GM12872 (cell line): ENCODE results near the gene AEBP2.

ENCODE experiments used
- TF ChIP-seq, protein P1 (sequence below): IDR thresholded peaks from 3 replicates; pipeline ENCODE4 v1.5.1; 2011; ENCODE audit warnings: low read depth, mild to moderate bottlenecking, low read length, moderate library complexity; ENCODE audit not compliant: insufficient read depth

The AEBP2 gene

DNA sequence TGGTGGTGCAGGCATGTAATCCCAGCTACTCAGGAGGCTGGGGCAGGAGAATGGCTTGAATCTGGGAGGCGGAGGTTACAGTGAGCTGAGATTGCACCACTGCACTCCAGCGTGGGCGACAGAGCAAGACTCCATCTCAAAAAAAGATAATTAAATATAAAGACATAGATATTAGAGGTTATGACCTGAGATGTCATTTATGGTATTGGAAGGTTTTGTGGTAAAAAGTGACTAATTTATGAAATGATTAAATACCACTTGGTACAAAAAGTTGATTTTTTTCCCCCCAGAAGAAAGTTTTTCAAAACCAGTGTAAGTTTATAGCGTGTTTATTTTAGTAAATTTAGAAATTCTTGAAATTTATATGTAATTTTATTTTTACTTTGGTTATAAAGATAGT lies 4.3 kb downstream of the AEBP2 start:
- TF ChIP-seq, protein P1, sequence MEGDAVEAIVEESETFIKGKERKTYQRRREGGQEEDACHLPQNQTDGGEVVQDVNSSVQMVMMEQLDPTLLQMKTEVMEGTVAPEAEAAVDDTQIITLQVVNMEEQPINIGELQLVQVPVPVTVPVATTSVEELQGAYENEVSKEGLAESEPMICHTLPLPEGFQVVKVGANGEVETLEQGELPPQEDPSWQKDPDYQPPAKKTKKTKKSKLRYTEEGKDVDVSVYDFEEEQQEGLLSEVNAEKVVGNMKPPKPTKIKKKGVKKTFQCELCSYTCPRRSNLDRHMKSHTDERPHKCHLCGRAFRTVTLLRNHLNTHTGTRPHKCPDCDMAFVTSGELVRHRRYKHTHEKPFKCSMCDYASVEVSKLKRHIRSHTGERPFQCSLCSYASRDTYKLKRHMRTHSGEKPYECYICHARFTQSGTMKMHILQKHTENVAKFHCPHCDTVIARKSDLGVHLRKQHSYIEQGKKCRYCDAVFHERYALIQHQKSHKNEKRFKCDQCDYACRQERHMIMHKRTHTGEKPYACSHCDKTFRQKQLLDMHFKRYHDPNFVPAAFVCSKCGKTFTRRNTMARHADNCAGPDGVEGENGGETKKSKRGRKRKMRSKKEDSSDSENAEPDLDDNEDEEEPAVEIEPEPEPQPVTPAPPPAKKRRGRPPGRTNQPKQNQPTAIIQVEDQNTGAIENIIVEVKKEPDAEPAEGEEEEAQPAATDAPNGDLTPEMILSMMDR = no peak

DNA sequence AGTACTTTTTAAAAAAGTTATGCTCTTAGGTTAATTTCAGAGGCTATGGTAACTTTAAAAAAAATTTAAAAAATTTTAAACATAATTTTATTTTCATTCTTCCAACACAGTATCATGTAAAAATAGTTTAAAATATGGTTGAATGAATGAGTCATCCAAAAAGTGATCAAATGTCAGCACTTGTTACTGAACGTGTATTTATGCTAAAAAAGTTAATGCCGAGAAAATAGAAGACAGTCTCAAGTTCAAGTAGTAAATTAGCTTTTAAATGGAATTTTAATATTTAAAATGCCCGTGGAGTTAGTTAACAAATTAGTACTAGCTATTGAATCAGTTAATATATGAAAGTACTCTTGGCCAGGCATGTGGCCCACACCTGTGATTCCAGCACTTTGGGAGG lies 4.8 kb downstream of the AEBP2 start:
- TF ChIP-seq, protein P1 = no peak

DNA sequence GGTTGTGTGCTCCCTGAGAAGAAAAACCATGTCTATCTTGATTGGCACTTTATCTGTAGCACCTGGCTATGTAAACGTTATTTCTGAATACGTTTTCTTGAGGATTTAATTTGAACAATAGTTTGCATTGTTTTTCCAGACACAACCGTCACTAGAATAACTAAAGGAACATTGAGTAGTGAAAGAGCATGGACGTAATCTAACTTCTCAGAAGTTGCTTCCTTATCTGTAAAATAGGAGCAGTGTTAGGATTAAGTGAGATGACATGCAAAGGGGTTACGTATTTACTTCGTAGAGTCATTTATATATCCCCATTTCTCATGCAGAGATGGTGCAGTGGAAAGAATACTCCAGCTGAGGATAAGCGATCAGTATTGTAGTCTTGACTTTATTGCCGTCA lies 8.1 kb downstream of the AEBP2 start:
- TF ChIP-seq, protein P1 = no peak

DNA sequence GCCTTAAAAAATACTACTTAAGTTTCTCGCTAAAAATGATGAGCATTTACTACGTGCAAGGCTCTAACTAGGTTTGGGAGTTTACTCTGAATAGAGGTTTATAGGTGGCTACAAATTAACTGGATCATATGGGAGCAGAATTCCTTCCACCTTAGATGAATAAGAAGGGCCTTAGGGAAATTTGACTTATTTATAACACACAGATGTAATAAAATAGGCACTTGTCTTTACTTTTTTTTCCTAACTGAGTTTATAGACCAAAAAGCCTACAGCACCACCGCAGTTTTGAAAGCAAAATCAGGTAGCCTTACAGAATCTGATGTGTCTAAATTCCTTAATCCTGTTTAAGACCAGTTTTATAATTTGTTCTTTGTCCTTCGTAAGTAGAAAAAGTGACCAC lies 10.5 kb downstream of the AEBP2 start:
- TF ChIP-seq, protein P1 = no peak

DNA sequence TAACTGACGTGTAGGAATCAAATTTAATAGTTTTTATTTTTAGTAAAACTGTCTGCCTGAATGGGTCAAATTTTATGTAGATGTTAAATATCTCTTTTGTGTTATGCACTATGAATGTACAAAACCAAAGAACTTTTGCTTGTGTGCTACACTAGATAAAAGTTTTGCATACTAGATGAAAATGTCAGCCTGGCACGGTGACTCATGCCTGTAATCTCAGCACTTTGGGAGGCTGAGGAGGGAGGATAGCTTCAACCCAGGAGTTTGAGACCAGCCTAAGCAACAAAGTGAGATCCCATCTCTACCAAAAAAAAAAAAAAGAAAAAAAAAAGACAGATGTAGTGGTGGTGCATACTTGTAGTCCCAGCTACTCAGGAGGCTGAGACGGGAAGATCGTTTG lies 11.1 kb downstream of the AEBP2 start:
- TF ChIP-seq, protein P1 = no peak

DNA sequence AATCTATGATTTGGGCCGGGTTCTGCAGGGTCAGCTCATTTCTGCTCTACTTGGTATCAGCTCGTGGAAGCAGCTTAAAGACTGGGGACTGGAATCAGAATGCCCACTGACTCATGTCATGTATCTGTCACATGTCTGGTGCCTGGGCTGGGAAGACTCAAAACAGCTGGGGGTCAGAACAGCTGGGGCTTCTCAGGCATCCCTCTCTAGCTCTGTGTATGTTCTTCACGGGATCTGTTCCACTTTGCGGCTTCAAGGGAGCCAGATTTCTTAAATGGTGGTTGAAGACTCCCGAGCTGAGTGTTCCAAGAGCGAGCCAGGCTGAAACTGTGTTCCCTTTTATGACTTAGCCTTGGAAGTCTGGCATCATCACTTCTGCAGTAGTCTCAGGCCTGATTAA lies 11.9 kb downstream of the AEBP2 start:
- TF ChIP-seq, protein P1 = no peak

DNA sequence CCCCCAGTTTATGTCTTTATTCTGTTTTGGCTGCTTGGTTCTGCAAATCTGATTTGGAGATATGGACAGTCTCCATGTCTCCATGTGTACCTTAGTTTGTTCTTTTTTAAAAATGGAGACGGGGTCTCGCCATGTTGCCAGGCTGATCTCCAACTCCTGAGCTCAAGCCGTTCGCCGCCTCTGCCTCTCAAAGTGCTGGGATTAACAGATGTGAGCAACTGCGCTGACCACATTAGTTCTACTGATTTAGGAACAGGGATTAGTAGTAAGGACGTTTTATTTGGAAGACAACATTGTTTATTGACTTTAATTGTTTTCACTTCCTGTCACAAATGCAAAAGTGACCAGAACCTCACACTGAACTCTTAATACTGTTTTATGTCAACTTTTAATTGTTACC lies 14.7 kb downstream of the AEBP2 start:
- TF ChIP-seq, protein P1 = no peak

DNA sequence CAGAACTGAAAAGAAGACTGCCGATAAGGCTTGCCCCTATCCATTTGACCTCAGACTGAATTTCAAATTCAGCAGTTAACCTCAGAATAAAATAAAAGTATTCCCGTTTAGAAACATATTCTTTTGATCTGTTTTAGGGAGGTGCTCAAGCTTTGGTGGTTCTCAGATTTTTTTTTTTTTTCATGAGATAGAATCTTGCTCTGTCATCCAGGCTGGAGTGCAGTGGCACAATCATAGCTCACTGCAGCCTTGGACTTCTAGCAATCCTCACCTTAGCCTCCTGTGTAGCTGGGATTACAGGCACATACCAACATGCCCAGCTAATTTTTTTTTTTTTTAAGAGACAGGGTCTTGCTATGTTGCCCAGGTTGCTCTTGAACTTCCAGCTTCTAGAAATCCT lies 15.5 kb downstream of the AEBP2 start:
- TF ChIP-seq, protein P1 = no peak
